Liver (tissue), 9 donors: ENCODE results near the gene SHC4. TPM values are rescaled to one million over a fixed set of nuclear protein-coding genes. Genes with fewer than 3 reads are reported as not detected.

Experiments used
- DNase-seq: peaks from one replicate; pipeline ENCODE4 v3.0.0-alpha.2; 2017; ENCODE audit warnings: low spot score
- H3K27ac ChIP-seq, 2 donors: one replicate each; pipeline ENCODE4 v1.7.0; 2013; ENCODE audit warnings: inconsistent platforms in 2 of 2, low read length in 2 of 2, control low read depth in 1 of 2, low read depth in 1 of 2, mild to moderate bottlenecking in 1 of 2
- H3K27me3 ChIP-seq, 4 donors: one replicate each; pipeline versions ENCODE4 v1.6.1 to v1.7.0; 2013; ENCODE audit warnings: low read length in 3 of 4, inconsistent platforms in 1 of 4, mild to moderate bottlenecking in 1 of 4, moderate library complexity in 1 of 4; ENCODE audit not compliant: control insufficient read depth in 4 of 4, insufficient read depth in 4 of 4
- H3K36me3 ChIP-seq, 4 donors: one replicate each; pipeline versions ENCODE4 v1.6.1 to v1.7.0; 2013; ENCODE audit warnings: low read length in 3 of 4, mild to moderate bottlenecking in 3 of 4, low read depth in 1 of 4, moderate library complexity in 1 of 4; ENCODE audit not compliant: control insufficient read depth in 4 of 4, insufficient read depth in 3 of 4
- H3K4me1 ChIP-seq, 4 donors: one replicate each; pipeline versions ENCODE4 v1.6.1 to v1.7.0; 2013; ENCODE audit warnings: low read length in 3 of 4, mild to moderate bottlenecking in 3 of 4, moderate library complexity in 1 of 4; ENCODE audit not compliant: control insufficient read depth in 4 of 4, insufficient read depth in 4 of 4
- H3K4me3 ChIP-seq, 3 donors: one replicate each; pipeline versions ENCODE4 v1.6.1 to v1.7.0; 2013; ENCODE audit warnings: low read length in 3 of 3, control low read depth in 1 of 3, low read depth in 1 of 3, mild to moderate bottlenecking in 1 of 3
- H3K9ac ChIP-seq, 2 donors: one replicate each; pipeline ENCODE4 v1.7.0; 2013; ENCODE audit warnings: low read length in 2 of 2, mild to moderate bottlenecking in 2 of 2, moderate library complexity in 2 of 2, control low read depth in 1 of 2, low read depth in 1 of 2
- H3K9me3 ChIP-seq, 4 donors: one replicate each; pipeline versions ENCODE4 v1.6.1 to v1.7.0; 2013; ENCODE audit warnings: low read length in 3 of 4; ENCODE audit not compliant: control insufficient read depth in 4 of 4
- CTCF ChIP-seq: fragments of 150-350 bp; IDR thresholded peaks from 2 replicates; pipeline ENCODE4 v1.5.1; 2017; ENCODE audit warnings: improper control_type of control experiment, low read depth, low read length; ENCODE audit not compliant: missing input control
- EGR1 ChIP-seq, 2 donors: IDR thresholded peaks; 2 replicates each; pipeline ENCODE4 v1.6.1; 2016 to 2018; ENCODE audit warnings: antibody characterized with exemption in 2 of 2, low read depth in 2 of 2
- FOXA1 ChIP-seq: IDR thresholded peaks from 2 replicates; pipeline ENCODE4 v1.6.1; 2016; ENCODE audit warnings: antibody characterized with exemption
- FOXA2 ChIP-seq: IDR thresholded peaks from 2 replicates; pipeline ENCODE4 v1.6.1; 2016; ENCODE audit warnings: antibody characterized with exemption
- GABPA ChIP-seq, 2 donors: IDR thresholded peaks in 1 of 2; conservative IDR thresholded peaks in 1 of 2; 2 replicates each; pipeline ENCODE4 v1.6.1; 2016; ENCODE audit warnings: antibody characterized with exemption in 2 of 2, mild to moderate bottlenecking in 1 of 2, moderate library complexity in 1 of 2
- HNF4A ChIP-seq, 2 donors: conservative IDR thresholded peaks; 2 replicates each; pipeline ENCODE4 v1.6.1; 2016; ENCODE audit warnings: antibody characterized with exemption in 2 of 2, mild to moderate bottlenecking in 2 of 2
- JUND ChIP-seq, 2 donors: IDR thresholded peaks; 2 replicates each; pipeline ENCODE4 v1.6.1; 2016; ENCODE audit warnings: antibody characterized with exemption in 2 of 2
- MAX ChIP-seq: IDR thresholded peaks from 2 replicates; pipeline ENCODE4 v1.6.1; 2016; ENCODE audit warnings: antibody characterized with exemption
- NR2F2 ChIP-seq: IDR thresholded peaks from 2 replicates; pipeline ENCODE4 v1.6.1; 2016; ENCODE audit warnings: antibody characterized with exemption
- RAD21 ChIP-seq, 2 donors: IDR thresholded peaks; 2 replicates each; pipeline ENCODE4 v1.6.1; 2016; ENCODE audit warnings: antibody characterized with exemption in 2 of 2, mild to moderate bottlenecking in 2 of 2
- RXRA ChIP-seq, 2 donors: IDR thresholded peaks; 2 replicates each; pipeline ENCODE4 v1.6.1; 2017 to 2018; ENCODE audit warnings: antibody characterized with exemption in 2 of 2, mild to moderate bottlenecking in 1 of 2
- SP1 ChIP-seq: IDR thresholded peaks from 2 replicates; pipeline ENCODE4 v1.6.1; 2018; ENCODE audit warnings: antibody characterized with exemption, mild to moderate bottlenecking
- TAF1 ChIP-seq: conservative IDR thresholded peaks from 2 replicates; pipeline ENCODE4 v1.6.1; 2016; ENCODE audit warnings: antibody characterized with exemption, mild to moderate bottlenecking
- WGBS: extraction: QIAGEN DNeasy Blood & Tissue Kit; methylation state at CpG from one replicate; pipeline ENCODE4 v1.1.7; 2013; 5-methylcytosine and 5-hydroxymethylcytosine counted together
- polyA plus RNA-seq, 2 donors: library from polyadenylated mRNA; stranded (reverse) in 1 of 2; unstranded in 1 of 2; fragments of 200-250 nt in 1 of 2; fragments of >200 nt in 1 of 2; fragmentation: Nextera tagmentation in 1 of 2; extraction: Ambion mirVana in 1 of 2; gene quantifications; one replicate each; pipeline versions ENCODE4 v1.2.1 to v1.2.3, GENCODE V29; 2013 to 2015
- total RNA-seq, 2 donors: library from RNA; depleted of rRNA; stranded (reverse); fragments of >200 nt; gene quantifications; one replicate each; pipeline ENCODE4 v1.2.3, GENCODE V29; 2014
- TF ChIP-seq, protein P1 (sequence below): IDR thresholded peaks from 2 replicates; pipeline ENCODE4 v1.6.1; 2016; ENCODE audit warnings: antibody characterized with exemption, mild to moderate bottlenecking
- TF ChIP-seq, protein P2 (sequence below): IDR thresholded peaks from 2 replicates; pipeline ENCODE4 v1.6.1; 2016; ENCODE audit warnings: antibody characterized with exemption
- donor health status: healthy.
- donor health status: healthy.
- donor health status: healthy.
- donor health status: healthy.
- donor health status: healthy.

SHC4 gene
- total and polyA plus RNA-seq, 4 donors: under 0.01 to 0.19 (median 0.05) TPM

DNA sequence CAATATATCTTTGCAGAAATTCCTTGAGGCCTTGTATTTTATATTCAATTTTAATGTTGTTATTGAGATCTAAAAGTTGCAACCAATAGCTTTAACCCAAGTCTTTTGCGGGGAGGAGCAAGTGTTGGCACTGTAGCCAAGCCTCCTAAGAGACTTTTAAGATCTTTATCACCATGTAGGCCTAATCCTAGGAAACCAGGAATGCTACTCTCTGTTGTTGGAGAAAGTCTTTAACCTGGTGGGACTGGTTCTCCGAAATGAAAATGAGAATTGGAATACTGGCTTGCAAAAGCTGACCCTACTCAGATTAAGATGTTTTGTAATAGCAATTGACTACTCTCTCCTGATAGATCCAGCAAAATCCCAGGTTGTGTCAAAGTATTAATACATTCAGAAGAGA, 25.8 kb downstream of the SHC4 start:
- Histone ChIP-seq H3K4me3 (no peak overlapping the region), H3K27ac (no peak overlapping the region), H3K27me3 (peaks cover 0 to 6% (median 0%) of the 10 kb centered on the region in 4 donors), H3K9me3 (no peaks in the 10 kb centered on the region), H3K4me1 (no peaks in the 10 kb centered on the region), H3K9ac (no peak overlapping the region), H3K36me3 (no peaks in the 10 kb centered on the region)
- DNase-seq: no peak
- TF ChIP-seq, protein P1, sequence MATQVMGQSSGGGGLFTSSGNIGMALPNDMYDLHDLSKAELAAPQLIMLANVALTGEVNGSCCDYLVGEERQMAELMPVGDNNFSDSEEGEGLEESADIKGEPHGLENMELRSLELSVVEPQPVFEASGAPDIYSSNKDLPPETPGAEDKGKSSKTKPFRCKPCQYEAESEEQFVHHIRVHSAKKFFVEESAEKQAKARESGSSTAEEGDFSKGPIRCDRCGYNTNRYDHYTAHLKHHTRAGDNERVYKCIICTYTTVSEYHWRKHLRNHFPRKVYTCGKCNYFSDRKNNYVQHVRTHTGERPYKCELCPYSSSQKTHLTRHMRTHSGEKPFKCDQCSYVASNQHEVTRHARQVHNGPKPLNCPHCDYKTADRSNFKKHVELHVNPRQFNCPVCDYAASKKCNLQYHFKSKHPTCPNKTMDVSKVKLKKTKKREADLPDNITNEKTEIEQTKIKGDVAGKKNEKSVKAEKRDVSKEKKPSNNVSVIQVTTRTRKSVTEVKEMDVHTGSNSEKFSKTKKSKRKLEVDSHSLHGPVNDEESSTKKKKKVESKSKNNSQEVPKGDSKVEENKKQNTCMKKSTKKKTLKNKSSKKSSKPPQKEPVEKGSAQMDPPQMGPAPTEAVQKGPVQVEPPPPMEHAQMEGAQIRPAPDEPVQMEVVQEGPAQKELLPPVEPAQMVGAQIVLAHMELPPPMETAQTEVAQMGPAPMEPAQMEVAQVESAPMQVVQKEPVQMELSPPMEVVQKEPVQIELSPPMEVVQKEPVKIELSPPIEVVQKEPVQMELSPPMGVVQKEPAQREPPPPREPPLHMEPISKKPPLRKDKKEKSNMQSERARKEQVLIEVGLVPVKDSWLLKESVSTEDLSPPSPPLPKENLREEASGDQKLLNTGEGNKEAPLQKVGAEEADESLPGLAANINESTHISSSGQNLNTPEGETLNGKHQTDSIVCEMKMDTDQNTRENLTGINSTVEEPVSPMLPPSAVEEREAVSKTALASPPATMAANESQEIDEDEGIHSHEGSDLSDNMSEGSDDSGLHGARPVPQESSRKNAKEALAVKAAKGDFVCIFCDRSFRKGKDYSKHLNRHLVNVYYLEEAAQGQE: no peak
- TF ChIP-seq EGR1 (IDR thresholded peaks at IDR 0.05; ENCODE audit: low read depth in 2 of 2) (no peak), TAF1 (no peak), FOXA1 (no peak), GABPA (IDR thresholded peaks at IDR 0.05 in 1 of 2, conservative IDR thresholded peaks at IDR 0.05 in 1 of 2) (no peak), JUND (IDR thresholded peaks at IDR 0.05) (no peak), CTCF (no peak), HNF4A (conservative IDR thresholded peaks at IDR 0.05) (no peak), MAX (no peak), FOXA2 (no peak), NR2F2 (no peak), RXRA (IDR thresholded peaks at IDR 0.05) (no peak)
- TF ChIP-seq, protein P2, sequence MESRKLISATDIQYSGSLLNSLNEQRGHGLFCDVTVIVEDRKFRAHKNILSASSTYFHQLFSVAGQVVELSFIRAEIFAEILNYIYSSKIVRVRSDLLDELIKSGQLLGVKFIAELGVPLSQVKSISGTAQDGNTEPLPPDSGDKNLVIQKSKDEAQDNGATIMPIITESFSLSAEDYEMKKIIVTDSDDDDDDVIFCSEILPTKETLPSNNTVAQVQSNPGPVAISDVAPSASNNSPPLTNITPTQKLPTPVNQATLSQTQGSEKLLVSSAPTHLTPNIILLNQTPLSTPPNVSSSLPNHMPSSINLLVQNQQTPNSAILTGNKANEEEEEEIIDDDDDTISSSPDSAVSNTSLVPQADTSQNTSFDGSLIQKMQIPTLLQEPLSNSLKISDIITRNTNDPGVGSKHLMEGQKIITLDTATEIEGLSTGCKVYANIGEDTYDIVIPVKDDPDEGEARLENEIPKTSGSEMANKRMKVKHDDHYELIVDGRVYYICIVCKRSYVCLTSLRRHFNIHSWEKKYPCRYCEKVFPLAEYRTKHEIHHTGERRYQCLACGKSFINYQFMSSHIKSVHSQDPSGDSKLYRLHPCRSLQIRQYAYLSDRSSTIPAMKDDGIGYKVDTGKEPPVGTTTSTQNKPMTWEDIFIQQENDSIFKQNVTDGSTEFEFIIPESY: no peak
- WGBS: 79% methylated on average over 2 of the region's 2 CpGs

DNA sequence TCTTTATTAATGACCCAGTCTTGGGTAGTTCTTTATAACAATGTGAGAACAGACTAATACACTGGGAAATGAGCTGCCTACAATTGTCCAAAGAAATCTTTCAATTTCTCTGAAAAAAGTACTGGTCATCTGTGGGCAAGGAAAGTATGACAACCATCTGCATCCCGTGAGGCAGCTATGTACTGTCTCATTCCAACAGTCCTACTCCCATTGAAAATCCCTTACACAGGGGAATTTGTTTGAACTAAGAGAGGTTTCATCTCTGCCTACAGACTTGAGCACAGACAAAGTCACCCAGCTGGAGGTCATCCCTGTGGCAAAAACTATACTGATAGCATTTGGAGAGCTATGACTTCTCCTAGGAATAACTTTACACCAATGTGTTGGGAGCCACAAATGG, 27.1 kb downstream of the SHC4 start:
- Histone ChIP-seq H3K27me3 (peaks cover 0 to 6% (median 0%) of the 10 kb centered on the region in 4 donors), H3K9ac (no peak overlapping the region), H3K4me1 (no peaks in the 10 kb centered on the region), H3K4me3 (no peak overlapping the region), H3K9me3 (no peaks in the 10 kb centered on the region), H3K27ac (no peak overlapping the region), H3K36me3 (no peaks in the 10 kb centered on the region)
- DNase-seq: no peak
- TF ChIP-seq, protein P1: no peak
- TF ChIP-seq EGR1 (IDR thresholded peaks at IDR 0.05; ENCODE audit: low read depth in 2 of 2) (no peak), HNF4A (conservative IDR thresholded peaks at IDR 0.05) (no peak), JUND (IDR thresholded peaks at IDR 0.05) (no peak), TAF1 (no peak), MAX (no peak), RAD21 (IDR thresholded peaks at IDR 0.05) (no peak), SP1 (no peak)
- TF ChIP-seq, protein P2: no peak
- 85% methylated on average over 1 of the region's 1 CpG for WGBS
